NB4 (cell line): ENCODE results near the gene MTHFSD.

Source experiments
- DNase-seq: peaks from one replicate; pipeline ENCODE4 v3.0.0; 2010; ENCODE audit warnings: low read depth
- H3K4me3 ChIP-seq: one replicate; pipeline ENCODE4 v1.5.1; 2011; ENCODE audit warnings: mild to moderate bottlenecking, low read depth, low read length, moderate library complexity
- MYC ChIP-seq: IDR thresholded peaks from 2 replicates; pipeline ENCODE4 v1.6.1; 2011; ENCODE audit warnings: low read depth, low read length
- POLR2A ChIP-seq: IDR thresholded peaks from 2 replicates; pipeline ENCODE4 v1.6.1; 2011; ENCODE audit warnings: mild to moderate bottlenecking; ENCODE audit not compliant: insufficient read length; ENCODE audit errors: extremely low read depth
- TF ChIP-seq, protein P1 (sequence below): IDR thresholded peaks from one replicate; pipeline ENCODE4 v1.5.1; 2012; ENCODE audit warnings: low read depth, low read length
- TF ChIP-seq, protein P2 (sequence below): IDR thresholded peaks from 2 replicates; pipeline ENCODE4 v1.6.1; 2011; ENCODE audit warnings: low read depth, low read length

The MTHFSD gene

GRCh38 chr16:86565644-86566511 is 10.8 kb upstream of the MTHFSD start:
- no peak overlapping the region for H3K4me3 ChIP-seq
- DNase-seq = no peak
- TF ChIP-seq POLR2A = no peak
- TF ChIP-seq, protein P1, sequence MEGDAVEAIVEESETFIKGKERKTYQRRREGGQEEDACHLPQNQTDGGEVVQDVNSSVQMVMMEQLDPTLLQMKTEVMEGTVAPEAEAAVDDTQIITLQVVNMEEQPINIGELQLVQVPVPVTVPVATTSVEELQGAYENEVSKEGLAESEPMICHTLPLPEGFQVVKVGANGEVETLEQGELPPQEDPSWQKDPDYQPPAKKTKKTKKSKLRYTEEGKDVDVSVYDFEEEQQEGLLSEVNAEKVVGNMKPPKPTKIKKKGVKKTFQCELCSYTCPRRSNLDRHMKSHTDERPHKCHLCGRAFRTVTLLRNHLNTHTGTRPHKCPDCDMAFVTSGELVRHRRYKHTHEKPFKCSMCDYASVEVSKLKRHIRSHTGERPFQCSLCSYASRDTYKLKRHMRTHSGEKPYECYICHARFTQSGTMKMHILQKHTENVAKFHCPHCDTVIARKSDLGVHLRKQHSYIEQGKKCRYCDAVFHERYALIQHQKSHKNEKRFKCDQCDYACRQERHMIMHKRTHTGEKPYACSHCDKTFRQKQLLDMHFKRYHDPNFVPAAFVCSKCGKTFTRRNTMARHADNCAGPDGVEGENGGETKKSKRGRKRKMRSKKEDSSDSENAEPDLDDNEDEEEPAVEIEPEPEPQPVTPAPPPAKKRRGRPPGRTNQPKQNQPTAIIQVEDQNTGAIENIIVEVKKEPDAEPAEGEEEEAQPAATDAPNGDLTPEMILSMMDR = no peak

DNA sequence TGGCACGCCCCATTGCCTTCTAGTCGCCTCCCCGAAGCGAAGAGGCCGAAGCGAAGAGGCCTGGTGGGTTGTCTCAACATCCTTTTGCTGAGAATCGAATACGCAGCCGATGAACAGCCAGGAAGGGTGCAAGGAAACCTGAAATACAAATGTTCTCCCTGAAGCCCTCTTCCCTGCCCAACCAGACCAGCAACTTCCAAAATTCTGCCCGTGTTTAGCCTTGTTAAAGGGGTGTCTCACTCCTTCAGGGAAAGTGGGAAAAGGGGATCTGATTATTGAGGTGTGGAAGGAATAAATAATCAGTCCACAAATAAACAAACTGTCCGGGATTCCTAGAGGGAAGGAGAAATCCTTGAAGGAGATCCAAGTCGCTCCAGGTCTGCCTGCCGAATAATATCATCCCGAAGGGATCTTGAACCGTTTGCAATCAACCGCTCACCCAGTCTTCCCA is 10.2 kb upstream of the MTHFSD start:
- no peak for DNase-seq
- H3K4me3 ChIP-seq = no peak overlapping the region
- TF ChIP-seq, protein P1 = no peak
- TF ChIP-seq, protein P2, sequence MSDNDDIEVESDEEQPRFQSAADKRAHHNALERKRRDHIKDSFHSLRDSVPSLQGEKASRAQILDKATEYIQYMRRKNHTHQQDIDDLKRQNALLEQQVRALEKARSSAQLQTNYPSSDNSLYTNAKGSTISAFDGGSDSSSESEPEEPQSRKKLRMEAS = no peak
- TF ChIP-seq MYC = no peak
- no peak for TF ChIP-seq POLR2A

GRCh38 chr16:86563469-86564345 is 8.7 kb upstream of the MTHFSD start:
- peak overlapping the region; percentile 32 for H3K4me3 ChIP-seq
- TF ChIP-seq MYC = no peak
- TF ChIP-seq, protein P1 = peak; percentile 99
- peak; percentile 89 for DNase-seq

GRCh38 chr16:86562356-86562755 is 7.3 kb upstream of the MTHFSD start:
- no peak overlapping the region for H3K4me3 ChIP-seq
- no peak for DNase-seq
- TF ChIP-seq, protein P1 = no peak
- TF ChIP-seq, protein P2 = no peak
- no peak for TF ChIP-seq MYC
- TF ChIP-seq POLR2A = no peak

GRCh38 chr16:86559802-86560305 is 4.8 kb upstream of the MTHFSD start:
- no peak overlapping the region for H3K4me3 ChIP-seq
- DNase-seq = no peak
- TF ChIP-seq, protein P1 = no peak
